Keratinocyte (primary cell): ENCODE data around the gene SCAMP2. TPM values are rescaled to one million over a fixed set of nuclear protein-coding genes. Genes with fewer than 3 reads are reported as not detected.

ENCODE experiments used
- DNase-seq: peaks from one replicate; pipeline ENCODE4 v3.0.0-alpha.2; 2011; ENCODE audit warnings: low read depth, missing footprints, low spot score
- FAIRE-seq: peaks from 2 replicates; lab custom pipeline; 2011; peaks lifted over from hg19 to GRCh38; lab: Jason Lieb, UNC
- H2AFZ ChIP-seq: 2 replicates; pipeline ENCODE4 v1.6.0; 2012; ENCODE audit warnings: low read length, control low read depth, inconsistent platforms; ENCODE audit not compliant: control insufficient read depth
- H3K27ac ChIP-seq: 2 replicates; pipeline ENCODE4 v1.5.1; 2011; ENCODE audit warnings: low read length; ENCODE audit not compliant: control insufficient read depth, insufficient read depth
- H3K27me3 ChIP-seq: 3 replicates; pipeline ENCODE4 v1.6.0; 2011; ENCODE audit warnings: low read length; ENCODE audit not compliant: control insufficient read depth, insufficient read depth; ENCODE audit errors: extremely low read depth
- H3K36me3 ChIP-seq, 2 experiments: 2 replicates in 1 of 2; 3 replicates in 1 of 2; pipeline ENCODE4 v1.5.1; 2011; ENCODE audit warnings: low read length in 2 of 2, mild to moderate bottlenecking in 1 of 2; ENCODE audit not compliant: control insufficient read depth in 2 of 2, insufficient read depth in 2 of 2; ENCODE audit errors: extremely low read depth in 1 of 2
- H3K4me1 ChIP-seq: 3 replicates; pipeline ENCODE4 v1.5.1; 2011; ENCODE audit warnings: low read length; ENCODE audit not compliant: control insufficient read depth, insufficient read depth; ENCODE audit errors: extremely low read depth
- H3K4me2 ChIP-seq: 3 replicates; pipeline ENCODE4 v1.6.0; 2011; ENCODE audit warnings: low read depth, low read length; ENCODE audit not compliant: control insufficient read depth, insufficient read depth; ENCODE audit errors: extremely low read depth
- H3K4me3 ChIP-seq, 3 experiments: fragments of 200-600 bp in 1 of 3; sonication (generic) in 1 of 3; 2 replicates in 2 of 3; 3 replicates in 1 of 3; pipeline ENCODE4 v1.5.1; 2011 to 2016; ENCODE audit warnings: low read length in 3 of 3, mild to moderate bottlenecking in 3 of 3, control low read depth in 2 of 3, inconsistent platforms in 1 of 3, low read depth in 1 of 3, mixed read lengths in 1 of 3, mixed run types in 1 of 3, moderate library complexity in 1 of 3; ENCODE audit not compliant: control insufficient read depth in 2 of 3, insufficient read depth in 2 of 3; ENCODE audit errors: extremely low read depth in 1 of 3
- H3K79me2 ChIP-seq: 2 replicates; pipeline ENCODE4 v1.6.0; 2012; ENCODE audit warnings: low read length; ENCODE audit not compliant: control insufficient read depth, insufficient read depth
- H3K9ac ChIP-seq: 3 replicates; pipeline ENCODE4 v1.6.0; 2011; ENCODE audit warnings: low read length; ENCODE audit not compliant: control insufficient read depth, insufficient read depth; ENCODE audit errors: extremely low read depth
- H3K9me1 ChIP-seq: 3 replicates; pipeline ENCODE4 v1.6.0; 2011; ENCODE audit warnings: low read length; ENCODE audit not compliant: control insufficient read depth, insufficient read depth; ENCODE audit errors: extremely low read depth
- H3K9me3 ChIP-seq: 2 replicates; pipeline ENCODE4 v1.5.1; 2012; ENCODE audit warnings: low read depth, low read length; ENCODE audit not compliant: control insufficient read depth
- H4K20me1 ChIP-seq: 3 replicates; pipeline ENCODE4 v1.6.0; 2011; ENCODE audit warnings: low read length; ENCODE audit not compliant: control insufficient read depth, insufficient read depth; ENCODE audit errors: extremely low read depth
- EZH2 ChIP-seq: IDR thresholded peaks from one replicate; pipeline ENCODE4 v1.6.1; 2012; ENCODE audit warnings: inconsistent platforms, mild to moderate bottlenecking, low read length, moderate library complexity
- dilution Hi-C: fragments of 300-500 bp; cut with MboI; formaldehyde crosslinking; loops from one replicate; pipeline ENCODE4 v1.7.0; 2020; ENCODE audit warnings: low sequenced_read_pairs; ENCODE audit not compliant: extremely low pct_ligation_motif_present
- polyA plus RNA-seq, 5 experiments: library from polyadenylated mRNA; depleted of rRNA in 3 of 5; stranded (reverse) in 3 of 5; stranded (forward) in 1 of 5; unstranded in 1 of 5; fragments of >200 nt; gene quantifications; 1 replicate in 1 of 5; 2 replicates in 3 of 5; 3 replicates in 1 of 5; pipeline versions ENCODE4 v1.2.1 to v1.2.3, GENCODE V29; 2011 to 2012; ENCODE audit warnings: missing spikeins in 2 of 5, low read depth in 1 of 5, low replicate concordance in 1 of 5
- TF ChIP-seq, protein P1 (sequence below), 3 experiments: IDR thresholded peaks in 1 of 3; conservative IDR thresholded peaks in 1 of 3; optimal IDR thresholded peaks in 1 of 3; 2 replicates in 2 of 3; 3 replicates in 1 of 3; pipeline versions ENCODE3 to v1.5.1; 2011; ENCODE audit warnings: low read length in 3 of 3, mild to moderate bottlenecking in 3 of 3, moderate library complexity in 2 of 3, control low read depth in 1 of 3, inconsistent platforms in 1 of 3; ENCODE audit not compliant: insufficient read depth in 2 of 3; ENCODE audit errors: extremely low read depth in 1 of 3

The SCAMP2 gene
- polyA plus RNA-seq, 1 donor (not counting 4 experiments of a cell fraction or from before 2014, with no cell fraction given): 72.8 TPM

DNA sequence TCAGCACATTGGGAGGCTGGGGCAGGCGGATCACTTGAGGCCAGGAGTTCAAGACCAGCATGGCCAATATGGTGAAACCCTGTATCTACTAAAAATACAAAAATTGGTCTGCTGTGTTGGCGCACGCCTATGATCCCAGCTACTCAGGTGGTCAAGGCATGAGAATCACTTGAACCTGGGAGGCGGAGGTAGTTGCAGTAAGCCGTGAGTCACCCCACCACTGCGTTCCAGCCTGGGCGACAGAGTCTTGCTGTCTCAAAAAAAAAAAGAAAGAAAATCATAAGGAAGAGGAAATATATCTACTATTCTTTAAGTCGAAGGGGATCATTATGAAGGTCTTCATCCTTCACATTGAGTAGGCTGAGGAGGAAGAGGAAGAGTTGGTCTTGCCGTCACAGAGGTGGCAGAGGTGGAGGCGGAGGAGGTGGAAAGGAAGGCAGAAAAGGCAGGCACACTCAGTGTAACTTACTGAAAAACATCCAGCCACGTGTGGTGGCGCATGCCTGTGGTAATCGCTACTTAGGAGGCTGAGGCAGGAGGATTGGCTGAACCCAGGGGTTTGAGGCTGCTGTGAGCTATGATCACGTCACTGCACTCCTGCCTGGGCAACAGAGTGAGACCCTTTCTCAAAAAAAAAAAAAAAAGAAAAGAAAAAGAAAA lies 77.1 kb downstream of the SCAMP2 start:
- H3K4me1 ChIP-seq: peaks cover 41% of the 10 kb centered on the region

DNA sequence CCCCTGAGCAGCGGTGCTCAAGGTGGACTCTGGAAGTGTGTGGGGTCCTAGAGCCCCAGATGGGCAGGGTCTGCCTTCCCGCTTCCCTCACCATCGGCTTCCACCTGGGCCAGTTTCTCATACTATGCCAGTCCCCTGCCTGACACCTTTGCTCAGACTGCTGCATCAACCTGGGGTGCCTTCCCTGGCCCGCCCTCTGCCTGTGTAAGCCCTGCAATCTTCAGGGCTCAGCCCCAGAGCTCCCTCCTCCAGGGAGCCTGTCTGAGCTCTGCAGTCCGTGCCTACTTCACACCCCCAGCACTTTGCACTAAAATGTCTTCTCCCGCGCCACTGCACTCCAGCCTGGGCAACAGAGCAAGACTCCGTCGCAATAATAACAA lies 78.2 kb downstream of the SCAMP2 start:
- peaks cover 18% of the 10 kb centered on the region for H4K20me1 ChIP-seq
- FAIRE-seq: no peak

More for the DNA sequence above, 77.1 kb downstream of the SCAMP2 start:
- DNase-seq (no peak), FAIRE-seq (no peak)
- H3K27me3 ChIP-seq: no peaks in the 10 kb centered on the region
- dilution Hi-C loops: no loop called here
- H3K9me1 ChIP-seq: peaks cover 9% of the 10 kb centered on the region
- H2AFZ ChIP-seq: no peak overlapping the region
- TF ChIP-seq, protein P1, sequence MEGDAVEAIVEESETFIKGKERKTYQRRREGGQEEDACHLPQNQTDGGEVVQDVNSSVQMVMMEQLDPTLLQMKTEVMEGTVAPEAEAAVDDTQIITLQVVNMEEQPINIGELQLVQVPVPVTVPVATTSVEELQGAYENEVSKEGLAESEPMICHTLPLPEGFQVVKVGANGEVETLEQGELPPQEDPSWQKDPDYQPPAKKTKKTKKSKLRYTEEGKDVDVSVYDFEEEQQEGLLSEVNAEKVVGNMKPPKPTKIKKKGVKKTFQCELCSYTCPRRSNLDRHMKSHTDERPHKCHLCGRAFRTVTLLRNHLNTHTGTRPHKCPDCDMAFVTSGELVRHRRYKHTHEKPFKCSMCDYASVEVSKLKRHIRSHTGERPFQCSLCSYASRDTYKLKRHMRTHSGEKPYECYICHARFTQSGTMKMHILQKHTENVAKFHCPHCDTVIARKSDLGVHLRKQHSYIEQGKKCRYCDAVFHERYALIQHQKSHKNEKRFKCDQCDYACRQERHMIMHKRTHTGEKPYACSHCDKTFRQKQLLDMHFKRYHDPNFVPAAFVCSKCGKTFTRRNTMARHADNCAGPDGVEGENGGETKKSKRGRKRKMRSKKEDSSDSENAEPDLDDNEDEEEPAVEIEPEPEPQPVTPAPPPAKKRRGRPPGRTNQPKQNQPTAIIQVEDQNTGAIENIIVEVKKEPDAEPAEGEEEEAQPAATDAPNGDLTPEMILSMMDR (optimal IDR thresholded peaks at IDR 0.05 in 1 of 3, IDR thresholded peaks at IDR 0.05 in 1 of 3, conservative IDR thresholded peaks at IDR 0.05 in 1 of 3; ENCODE audit: extremely low read depth in 1 of 3, insufficient read depth in 2 of 3, low read length in 3 of 3): no peak
- TF ChIP-seq EZH2: no peak
- no peak overlapping the region for H3K9ac ChIP-seq
- no peaks in the 10 kb centered on the region for H3K9me3 ChIP-seq
- no peak overlapping the region for H3K4me2 ChIP-seq
- H3K36me3 ChIP-seq: peaks cover 10 to 21% of the 10 kb centered on the region in 2 experiments
- H3K4me3 ChIP-seq: no peak overlapping the region
- H4K20me1 ChIP-seq: peaks cover 15% of the 10 kb centered on the region
- peaks cover 58% of the 10 kb centered on the region for H3K79me2 ChIP-seq
- H3K27ac ChIP-seq: peak overlapping the region; percentile 10

More for the DNA sequence above, 78.2 kb downstream of the SCAMP2 start:
- Histone ChIP-seq H3K9ac (peak overlapping the region; percentile 35), H3K4me2 (no peak overlapping the region), H3K9me1 (peaks cover 9% of the 10 kb centered on the region), H3K9me3 (no peaks in the 10 kb centered on the region), H2AFZ (no peak overlapping the region), H3K36me3 (peaks cover 4 to 19% of the 10 kb centered on the region in 2 experiments), H3K4me3 (no peak overlapping the region), H3K79me2 (peaks cover 66% of the 10 kb centered on the region), H3K27ac (peak overlapping the region; percentile 61), H3K4me1 (peaks cover 40% of the 10 kb centered on the region), H3K27me3 (no peaks in the 10 kb centered on the region)
- no peak for DNase-seq
- TF ChIP-seq EZH2: no peak
- TF ChIP-seq, protein P1 (optimal IDR thresholded peaks at IDR 0.05 in 1 of 3, IDR thresholded peaks at IDR 0.05 in 1 of 3, conservative IDR thresholded peaks at IDR 0.05 in 1 of 3; ENCODE audit: extremely low read depth in 1 of 3, insufficient read depth in 2 of 3, low read length in 3 of 3): no peak
- dilution Hi-C loops: no loop called here
